GM13977 (cell line): ENCODE measurements around the gene MED13L.

Source experiments
- DNase-seq: peaks from one replicate; pipeline ENCODE4 v3.0.0; 2012; ENCODE audit warnings: low spot score
- in situ Hi-C: fragments of 300-500 bp; cut with MboI; formaldehyde crosslinking; loops from one replicate; pipeline ENCODE4 v1.12.0; 2022; ENCODE audit warnings: low sequenced_read_pairs, low pct_unique_long_range_greater_than_20kb, mixed read lengths, inconsistent platforms; ENCODE audit not compliant: unreplicated experiment
- TF ChIP-seq, protein P1 (sequence below): IDR thresholded peaks from 2 replicates; pipeline ENCODE4 v1.5.1; 2012; ENCODE audit warnings: mild to moderate bottlenecking, control low read depth; ENCODE audit not compliant: insufficient read depth; ENCODE audit errors: extremely low read depth, missing control alignments

Gene MED13L

GRCh38 chr12:116273813-116274550 lies 3.5 kb downstream of the MED13L start:
- no peak for DNase-seq
- in situ Hi-C loops = loop anchor here (25.0 kb wide), 1 partner anchor 838 kb away; no protein-coding TSS in a partner anchor
- TF ChIP-seq, protein P1, sequence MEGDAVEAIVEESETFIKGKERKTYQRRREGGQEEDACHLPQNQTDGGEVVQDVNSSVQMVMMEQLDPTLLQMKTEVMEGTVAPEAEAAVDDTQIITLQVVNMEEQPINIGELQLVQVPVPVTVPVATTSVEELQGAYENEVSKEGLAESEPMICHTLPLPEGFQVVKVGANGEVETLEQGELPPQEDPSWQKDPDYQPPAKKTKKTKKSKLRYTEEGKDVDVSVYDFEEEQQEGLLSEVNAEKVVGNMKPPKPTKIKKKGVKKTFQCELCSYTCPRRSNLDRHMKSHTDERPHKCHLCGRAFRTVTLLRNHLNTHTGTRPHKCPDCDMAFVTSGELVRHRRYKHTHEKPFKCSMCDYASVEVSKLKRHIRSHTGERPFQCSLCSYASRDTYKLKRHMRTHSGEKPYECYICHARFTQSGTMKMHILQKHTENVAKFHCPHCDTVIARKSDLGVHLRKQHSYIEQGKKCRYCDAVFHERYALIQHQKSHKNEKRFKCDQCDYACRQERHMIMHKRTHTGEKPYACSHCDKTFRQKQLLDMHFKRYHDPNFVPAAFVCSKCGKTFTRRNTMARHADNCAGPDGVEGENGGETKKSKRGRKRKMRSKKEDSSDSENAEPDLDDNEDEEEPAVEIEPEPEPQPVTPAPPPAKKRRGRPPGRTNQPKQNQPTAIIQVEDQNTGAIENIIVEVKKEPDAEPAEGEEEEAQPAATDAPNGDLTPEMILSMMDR = no peak

DNA sequence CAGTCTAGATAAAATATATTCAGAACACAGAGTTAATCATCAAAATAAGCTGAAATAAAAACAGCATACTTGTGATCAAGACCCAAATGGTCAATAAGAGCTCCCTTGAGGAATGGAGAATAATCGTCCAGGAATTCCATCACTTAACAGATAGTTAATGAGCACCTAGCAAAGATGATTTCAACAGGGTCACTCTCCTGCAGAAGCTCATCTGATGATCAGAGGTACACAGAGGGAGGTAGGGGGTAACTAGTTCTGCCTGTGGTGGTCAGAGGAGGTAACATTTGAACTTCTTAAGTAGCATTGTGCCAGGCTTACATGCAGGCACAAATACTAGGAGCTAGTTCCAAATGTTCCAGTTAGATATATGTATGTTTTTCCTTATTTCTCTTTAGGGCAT lies 9.5 kb downstream of the MED13L start:
- TF ChIP-seq, protein P1 = no peak
- in situ Hi-C loops = loop anchor here (25.0 kb wide), 1 partner anchor 844 kb away; no protein-coding TSS in a partner anchor
- DNase-seq = no peak

- TF ChIP-seq, protein P1 = no peak
- DNase-seq = no peak
Measured at GRCh38 chr12:116266631-116267349, 10.7 kb downstream of the MED13L start.

GRCh38 chr12:116266168-116266601 lies 11.3 kb downstream of the MED13L start:
- TF ChIP-seq, protein P1 = no peak
- in situ Hi-C loops = loop anchor here (25.0 kb wide), 1 partner anchor 846 kb away; no protein-coding TSS in a partner anchor
- DNase-seq = no peak

More at GRCh38 chr12:116266631-116267349, 10.7 kb downstream of the MED13L start:
- in situ Hi-C loops = loop anchor here (25.0 kb wide), 1 partner anchor 846 kb away; no protein-coding TSS in a partner anchor

- in situ Hi-C loops = loop anchor here (25.0 kb wide), 1 partner anchor 847 kb away; no protein-coding TSS in a partner anchor
- DNase-seq = no peak
- TF ChIP-seq, protein P1 = no peak
Measured at GRCh38 chr12:116265351-116266147, 11.9 kb downstream of the MED13L start.
